ENCODE data around the gene BCL7A. TPM values are rescaled to one million over a fixed set of nuclear protein-coding genes. Genes with fewer than 3 reads are reported as not detected.
"Not testable (repeated sequence)": the region's sequence is repeated elsewhere in the genome, so short reads cannot be mapped to it uniquely, and the experiment has no call there.

The BCL7A gene
- 7.2 and 10.3 TPM in 2 replicates for total RNA-seq (2014; rRNA removed; shearing (Covaris generic))
- 12.7 and 14.6 TPM in 2 replicates for polyA plus RNA-seq (2015; cell fraction: cytosol; rRNA removed)
- polyA plus RNA-seq (2015; cell fraction: nucleus; rRNA removed) = 9.9 and 12.1 TPM in 2 replicates

GRCh38 chr12:122021822-122022392, at the start of gene BCL7A:
Gene BCL7A, plus strand, starts transcription at chr12:122021884. Its CDS starts 208 bp downstream, at chr12:122022092.
- peak; percentile 81 for DNase-seq (ENCODE audit: low read depth)

- no peak for DNase-seq (ENCODE audit: low read depth)
Observed at GRCh38 chr12:121974026-121974985, 47.4 kb upstream of the BCL7A start.

- DNase-seq (ENCODE audit: low read depth) = no peak
Observed at GRCh38 chr12:121975021-121975420, 46.7 kb upstream of the BCL7A start.

GRCh38 chr12:121976950-121977349, 44.7 kb upstream of the BCL7A start:
- DNase-seq (ENCODE audit: low read depth) = no peak

GRCh38 chr12:121980191-121980891, 41.3 kb upstream of the BCL7A start:
- DNase-seq (ENCODE audit: low read depth) = peak; percentile 48

- no peak for DNase-seq (ENCODE audit: low read depth)
Observed at GRCh38 chr12:121980892-121981272, 40.8 kb upstream of the BCL7A start.

- no peak for DNase-seq (ENCODE audit: low read depth)
Observed at GRCh38 chr12:121981456-121981855, 40.2 kb upstream of the BCL7A start.

DNA sequence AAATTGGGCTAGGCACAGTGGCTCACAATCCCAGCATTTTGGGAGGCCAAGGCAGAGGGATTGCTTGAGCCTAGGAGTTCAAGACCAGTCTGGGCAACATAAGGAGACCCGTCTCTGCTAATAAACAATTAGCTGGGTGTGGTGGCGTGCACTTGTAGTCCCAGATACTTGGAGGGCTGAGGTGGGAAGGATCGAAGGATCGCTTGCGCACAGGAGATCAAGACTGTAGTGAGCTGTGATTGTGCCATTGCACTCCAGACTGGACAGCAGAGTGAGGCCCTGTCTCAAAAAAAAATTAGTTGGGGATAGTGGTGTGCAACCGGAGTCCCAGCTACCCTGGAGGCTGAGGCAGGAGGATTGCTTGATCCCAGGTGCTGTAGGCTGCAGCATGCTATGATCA, 38.7 kb upstream of the BCL7A start:
- no peak for DNase-seq (ENCODE audit: low read depth)

- no peak for DNase-seq (ENCODE audit: low read depth)
Observed at GRCh38 chr12:121983536-121984210, 38.0 kb upstream of the BCL7A start.

DNA sequence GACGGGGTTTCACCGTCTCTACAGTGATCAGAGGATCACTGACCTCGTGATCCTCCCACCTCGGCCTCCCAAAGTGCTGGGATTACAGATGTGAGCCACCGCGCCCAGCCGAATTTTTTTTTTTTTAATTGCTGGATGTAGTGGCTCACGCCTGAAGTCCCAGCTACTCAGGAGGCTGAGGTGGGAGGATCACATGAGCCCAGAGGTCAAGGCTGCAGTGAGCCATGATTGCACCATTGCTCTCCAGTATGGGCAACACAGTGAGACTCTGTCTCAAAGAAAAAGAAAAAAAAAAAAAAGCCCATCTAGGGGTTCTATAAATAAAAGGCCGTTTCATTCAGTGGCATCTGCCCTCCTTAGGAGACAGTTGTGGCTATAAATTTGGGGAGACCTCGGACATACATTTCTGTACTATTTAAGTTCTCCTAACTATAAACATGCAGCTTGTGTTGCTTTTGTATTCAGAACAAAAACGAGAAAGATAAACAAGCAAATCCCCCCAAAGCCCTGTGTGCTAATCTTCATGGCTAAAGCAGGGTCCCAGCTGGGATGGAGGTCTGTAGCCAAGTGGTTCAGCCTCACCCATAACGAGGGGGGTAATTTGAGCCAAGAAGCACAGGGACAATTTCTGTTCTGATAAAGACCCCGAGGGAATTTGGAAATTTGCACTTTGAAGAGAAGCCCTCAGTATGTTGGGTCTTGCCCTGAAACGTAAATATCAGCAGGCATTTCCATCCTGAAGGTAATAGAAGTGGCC, 35.0 kb upstream of the BCL7A start:
- DNase-seq (ENCODE audit: low read depth) = no peak

GRCh38 chr12:121988519-121988918, 33.2 kb upstream of the BCL7A start:
- not testable (repeated sequence) for DNase-seq (ENCODE audit: low read depth)

DNA sequence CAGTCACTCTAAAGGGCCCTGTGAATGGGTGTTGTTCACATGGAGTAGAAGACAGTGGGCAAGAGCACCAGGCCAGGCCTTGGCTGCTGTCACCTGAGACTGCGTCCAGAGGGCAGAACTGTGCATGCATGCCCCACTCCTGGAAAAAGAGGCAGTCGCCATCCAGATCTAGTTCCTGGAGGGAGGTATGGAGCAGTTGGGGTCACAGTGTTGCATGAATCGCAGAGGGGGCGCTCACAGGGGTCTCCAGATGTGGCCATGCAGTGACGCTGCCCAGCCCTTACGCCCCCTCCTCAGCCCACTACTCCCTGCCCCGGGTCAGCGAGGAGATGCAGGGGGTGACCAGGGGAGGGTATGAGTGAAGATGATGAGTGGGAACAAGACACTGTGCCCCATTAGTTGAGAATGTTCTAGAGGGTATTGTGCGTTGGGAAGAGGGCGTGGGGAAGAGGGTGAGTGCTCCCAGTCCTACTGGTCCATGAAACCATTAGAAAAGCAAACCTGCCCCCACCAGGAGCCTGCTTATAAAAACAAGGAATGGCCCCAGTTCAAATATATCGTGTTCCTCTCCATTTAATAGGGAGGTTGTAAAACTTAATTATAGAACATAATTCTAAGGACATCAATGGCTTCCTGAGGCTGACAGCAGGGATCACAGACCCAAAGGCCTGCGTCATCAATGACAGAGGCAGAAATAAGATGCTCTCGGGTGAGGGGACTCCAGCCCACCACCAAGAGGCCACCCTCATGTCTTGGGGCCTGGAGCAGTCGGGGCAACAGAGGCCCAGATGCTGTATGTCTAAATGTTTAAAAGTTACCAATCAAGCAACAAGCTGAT, 32.2 kb upstream of the BCL7A start:
- DNase-seq (ENCODE audit: low read depth) = no peak

GRCh38 chr12:121990114-121990647, 31.5 kb upstream of the BCL7A start:
- DNase-seq (ENCODE audit: low read depth) = no peak

- no peak for DNase-seq (ENCODE audit: low read depth)
Observed at GRCh38 chr12:121990692-121991603, 30.7 kb upstream of the BCL7A start.

DNA sequence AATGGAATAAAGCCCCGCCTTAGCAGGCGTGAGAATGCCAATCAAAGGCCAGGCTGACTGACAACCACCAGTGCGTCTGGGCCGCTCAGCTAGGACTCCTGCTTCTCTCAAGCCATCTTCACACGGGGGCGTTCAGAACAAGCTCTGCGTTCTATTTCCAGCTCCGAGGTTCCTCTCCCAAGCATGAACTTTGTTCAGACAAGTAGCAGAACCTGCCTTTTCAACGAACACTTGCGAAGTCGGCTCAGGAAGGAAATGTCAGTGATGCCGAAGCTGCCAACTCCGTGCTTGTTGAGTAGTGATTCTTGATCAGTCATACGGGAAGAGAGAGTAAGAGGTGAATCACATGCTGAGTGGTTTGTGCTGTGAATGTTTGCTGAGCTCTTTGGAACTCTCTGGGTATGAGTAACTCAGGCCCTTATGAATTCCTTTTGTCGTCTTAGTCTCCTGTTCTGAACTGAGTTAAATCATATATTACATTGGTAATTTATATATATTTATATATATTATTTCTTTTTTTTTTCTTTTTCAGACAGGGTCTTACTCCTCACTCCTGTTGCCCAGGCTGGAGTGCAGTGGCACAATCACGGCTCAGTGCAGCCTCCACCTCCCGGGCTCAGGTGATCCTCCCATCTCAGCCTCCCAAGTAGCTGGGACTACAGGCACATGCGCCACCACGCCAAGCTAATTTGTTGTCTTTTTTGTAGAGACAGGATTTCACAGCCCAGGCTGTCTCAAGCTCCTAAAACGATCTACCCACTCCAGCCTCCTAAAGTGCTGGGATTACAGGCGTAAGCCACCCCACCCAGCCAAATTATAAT, 29.4 kb upstream of the BCL7A start:
- DNase-seq (ENCODE audit: low read depth) = peak; percentile 97

GRCh38 chr12:121996050-121996944, 25.4 kb upstream of the BCL7A start:
- DNase-seq (ENCODE audit: low read depth) = no peak
